OCI-LY3 (cell line): ENCODE data around the gene ANKRD9.
"Not testable (repeated sequence)": the region's sequence is repeated elsewhere in the genome, so short reads cannot be mapped to it uniquely, and the experiment has no call there.

Source experiments
- H2AFZ ChIP-seq: fragments of 200-600, 300-600 bp; shearing (Covaris generic); 2 replicates; pipeline ENCODE4 v1.6.0; 2014; ENCODE audit warnings: antibody characterized with exemption, low read depth, low read length
- H3K27ac ChIP-seq: fragments of 200-600, 300-600 bp; sonication (generic); 2 replicates; pipeline ENCODE4 v1.5.1; 2014; ENCODE audit warnings: mild to moderate bottlenecking, low read length, moderate library complexity, mixed read lengths
- H3K27me3 ChIP-seq: fragments of 200-600, 300-600 bp; sonication (generic); 2 replicates; pipeline ENCODE4 v1.6.1; 2014; ENCODE audit warnings: low read depth, low read length, mixed read lengths
- H3K36me3 ChIP-seq: fragments of 200-600, 300-600 bp; sonication (generic); replicated peaks from 2 replicates; pipeline ENCODE3; 2014; ENCODE audit warnings: low read depth, low read length, mixed read lengths
- H3K4me1 ChIP-seq: fragments of 300-600, 200-600 bp; sonication (generic); 2 replicates; pipeline ENCODE4 v1.6.1; 2014; ENCODE audit warnings: low read length, mixed read lengths
- H3K4me2 ChIP-seq: fragments of 200-600, 300-600 bp; sonication (generic); 2 replicates; pipeline ENCODE4 v1.6.1; 2014; ENCODE audit warnings: low read length, mixed read lengths
- H3K4me3 ChIP-seq: fragments of 300-600, 200-600 bp; sonication (generic); 2 replicates; pipeline ENCODE4 v1.5.1; 2014; ENCODE audit warnings: antibody characterized with exemption, mild to moderate bottlenecking, low read length, moderate library complexity
- H3K79me2 ChIP-seq: fragments of 300-600, 200-600 bp; shearing (Covaris generic); 2 replicates; pipeline ENCODE4 v1.6.1; 2014; ENCODE audit warnings: mild to moderate bottlenecking, low read length, mixed read lengths
- H3K9ac ChIP-seq: fragments of 300-600, 200-600 bp; shearing (Covaris generic); 2 replicates; pipeline ENCODE4 v1.6.0; 2014; ENCODE audit warnings: mild to moderate bottlenecking, low read length, moderate library complexity
- H3K9me3 ChIP-seq: fragments of 200-600, 300-600 bp; shearing (Covaris generic); 2 replicates; pipeline ENCODE4 v1.6.1; 2014; ENCODE audit warnings: low read length, mixed read lengths; ENCODE audit not compliant: insufficient read depth
- H4K20me1 ChIP-seq: fragments of 200-600, 300-600 bp; sonication (generic); 2 replicates; pipeline ENCODE4 v1.6.1; 2016; ENCODE audit warnings: low read length, mixed read lengths; ENCODE audit not compliant: insufficient read depth
- CTCF ChIP-seq: fragments of 200-600, 300-600 bp; sonication (generic); IDR thresholded peaks from 2 replicates; pipeline ENCODE4 v1.5.1; 2014; ENCODE audit warnings: antibody characterized with exemption, low read length, low read depth
- EZH2phosphoT487 ChIP-seq: fragments of 200-600 bp; shearing (Covaris generic); IDR thresholded peaks from 2 replicates; pipeline ENCODE4 v1.6.1; 2018; ENCODE audit warnings: antibody characterized with exemption, mixed run types, low read depth

The ANKRD9 gene

GRCh38 chr14:102556098-102556677, 46.6 kb upstream of the ANKRD9 start:
- Histone ChIP-seq H3K9ac (no peak overlapping the region), H3K27ac (no peak overlapping the region), H3K79me2 (no peaks in the 10 kb centered on the region), H3K9me3 (no peaks in the 10 kb centered on the region), H3K27me3 (no peaks in the 10 kb centered on the region), H3K36me3 (no peaks in the 10 kb centered on the region), H3K4me2 (no peak overlapping the region), H2AFZ (no peak overlapping the region), H4K20me1 (no peaks in the 10 kb centered on the region), H3K4me3 (no peak overlapping the region), H3K4me1 (peaks cover 14% of the 10 kb centered on the region)
- TF ChIP-seq EZH2phosphoT487 (no peak), CTCF (no peak)

GRCh38 chr14:102554821-102555819, 45.5 kb upstream of the ANKRD9 start:
- Histone ChIP-seq H3K27ac (no peak overlapping the region), H3K9ac (peak overlapping the region; percentile 53), H2AFZ (no peak overlapping the region), H3K9me3 (no peaks in the 10 kb centered on the region), H3K4me3 (peak overlapping the region; percentile 76), H3K27me3 (no peaks in the 10 kb centered on the region), H3K79me2 (no peaks in the 10 kb centered on the region), H3K4me1 (peaks cover 5% of the 10 kb centered on the region), H3K4me2 (peak overlapping the region; percentile 45), H4K20me1 (no peaks in the 10 kb centered on the region), H3K36me3 (no peaks in the 10 kb centered on the region)
- TF ChIP-seq EZH2phosphoT487 = no peak
- TF ChIP-seq CTCF = no peak

- no peak overlapping the region for H3K27ac ChIP-seq
These were observed 42.6 kb upstream of the ANKRD9 start for GRCh38 chr14:102551995-102552705.

GRCh38 chr14:102550927-102551401, 41.4 kb upstream of the ANKRD9 start:
- H3K4me1 ChIP-seq, H3K9me3 ChIP-seq, H3K4me3 ChIP-seq, H3K36me3 ChIP-seq, H3K9ac ChIP-seq, H3K27me3 ChIP-seq, H3K79me2 ChIP-seq, H4K20me1 ChIP-seq, H3K4me2 ChIP-seq, H2AFZ ChIP-seq, H3K27ac ChIP-seq: not testable (repeated sequence)

More at GRCh38 chr14:102551995-102552705, 42.6 kb upstream of the ANKRD9 start:
- Histone ChIP-seq H3K36me3 (no peaks in the 10 kb centered on the region), H3K4me1 (no peaks in the 10 kb centered on the region), H3K4me3 (no peak overlapping the region), H3K9me3 (no peaks in the 10 kb centered on the region), H3K4me2 (no peak overlapping the region), H3K9ac (no peak overlapping the region), H2AFZ (no peak overlapping the region), H3K79me2 (no peaks in the 10 kb centered on the region), H4K20me1 (no peaks in the 10 kb centered on the region), H3K27me3 (peaks cover 9% of the 10 kb centered on the region; the same call in 1 of the 2 replicates)
- TF ChIP-seq EZH2phosphoT487 (no peak), CTCF (no peak)
